NCI-H1694 (cell line): ENCODE data around the gene HAUS2.
"Not testable (repeated sequence)": the region's sequence is repeated elsewhere in the genome, so short reads cannot be mapped to it uniquely, and the experiment has no call there.

Source experiments
- DNase-seq: peaks from one replicate; lab custom pipeline; 2025; lab: John Stamatoyannopoulos, UW

Gene HAUS2

GRCh38 chr15:42548249-42549031 lies at the start of gene HAUS2, which contains the start of gene LRRC57:
Gene HAUS2, plus strand, starts transcription at chr15:42548838. Its CDS starts 35 bp downstream, at chr15:42548873.
Gene LRRC57, minus strand, starts transcription at chr15:42548793. Its CDS starts 359 bp downstream, at chr15:42548434.
- DNase-seq = peak; percentile 36

- no peak for DNase-seq
Measured at GRCh38 chr15:42499858-42500609, 48.6 kb upstream of the HAUS2 start.

- no peak for DNase-seq
Measured at GRCh38 chr15:42502477-42502876, 46.2 kb upstream of the HAUS2 start.

GRCh38 chr15:42503825-42504224 lies 44.8 kb upstream of the HAUS2 start:
- DNase-seq = no peak

- DNase-seq = no peak
Measured at GRCh38 chr15:42504631-42505030, 44.0 kb upstream of the HAUS2 start.

GRCh38 chr15:42507514-42507913 lies 41.1 kb upstream of the HAUS2 start:
- DNase-seq = no peak

- DNase-seq = no peak
Measured at GRCh38 chr15:42508263-42508690, 40.4 kb upstream of the HAUS2 start.

- no peak for DNase-seq
Measured at GRCh38 chr15:42510258-42511006, 38.2 kb upstream of the HAUS2 start.

- DNase-seq = no peak
Measured at GRCh38 chr15:42511007-42511391, 37.6 kb upstream of the HAUS2 start.

GRCh38 chr15:42523331-42523730 lies 25.3 kb upstream of the HAUS2 start:
- no peak for DNase-seq

GRCh38 chr15:42528970-42529369 lies 19.7 kb upstream of the HAUS2 start:
- DNase-seq = no peak

GRCh38 chr15:42533246-42533645 lies 15.4 kb upstream of the HAUS2 start:
- DNase-seq = no peak

GRCh38 chr15:42544853-42545629 lies 3.6 kb upstream of the HAUS2 start:
- no peak for DNase-seq

- no peak for DNase-seq
Measured at GRCh38 chr15:42547918-42548248, 755 bp upstream of the HAUS2 start.

GRCh38 chr15:42549032-42549491 lies 424 bp downstream of the HAUS2 start:
- DNase-seq = peak; percentile 28

- no peak for DNase-seq
Measured at GRCh38 chr15:42549741-42550392, 1.2 kb downstream of the HAUS2 start.

GRCh38 chr15:42553554-42553953 lies 4.9 kb downstream of the HAUS2 start:
- no peak for DNase-seq

- DNase-seq = not testable (repeated sequence)
Measured at GRCh38 chr15:42556550-42557207, 8.0 kb downstream of the HAUS2 start.

GRCh38 chr15:42558739-42559138 lies 10.1 kb downstream of the HAUS2 start:
- no peak for DNase-seq

GRCh38 chr15:42575188-42576039 lies 26.8 kb downstream of the HAUS2 start, which contains the start of gene STARD9:
Gene STARD9, plus strand, starts transcription at chr15:42575606. Its CDS starts 110 bp downstream, at chr15:42575716.
- peak; percentile 91 for DNase-seq
